ENCODE data around the gene GDF2. TPM values are rescaled to one million over a fixed set of nuclear protein-coding genes. Genes with fewer than 3 reads are reported as not detected.

GDF2 gene
- total RNA-seq, 1 experiment from 2014 or later, result not detected

GRCh38 chr10:47323636-47324296 is 1.5 kb downstream of the GDF2 start:
- no peak for DNase-seq (ENCODE audit: low read depth, low spot score)
- in situ Hi-C loops (cut with HindIII; ENCODE audit: low pct_unique_long_range_greater_than_20kb, low sequenced_read_pairs), result no loop called here

GRCh38 chr10:47325303-47326291 is 3.3 kb downstream of the GDF2 start:
- DNase-seq (ENCODE audit: low read depth, low spot score), result no peak
- in situ Hi-C loops (cut with HindIII; ENCODE audit: low pct_unique_long_range_greater_than_20kb, low sequenced_read_pairs), result no loop called here

- in situ Hi-C loops (cut with HindIII; ENCODE audit: low pct_unique_long_range_greater_than_20kb, low sequenced_read_pairs), result no loop called here
- DNase-seq (ENCODE audit: low read depth, low spot score), result no peak
Measured at GRCh38 chr10:47326306-47326926, 4.2 kb downstream of the GDF2 start.

- in situ Hi-C loops (cut with HindIII; ENCODE audit: low pct_unique_long_range_greater_than_20kb, low sequenced_read_pairs), result no loop called here
Measured at GRCh38 chr10:47326927-47327330, 4.7 kb downstream of the GDF2 start.

DNA sequence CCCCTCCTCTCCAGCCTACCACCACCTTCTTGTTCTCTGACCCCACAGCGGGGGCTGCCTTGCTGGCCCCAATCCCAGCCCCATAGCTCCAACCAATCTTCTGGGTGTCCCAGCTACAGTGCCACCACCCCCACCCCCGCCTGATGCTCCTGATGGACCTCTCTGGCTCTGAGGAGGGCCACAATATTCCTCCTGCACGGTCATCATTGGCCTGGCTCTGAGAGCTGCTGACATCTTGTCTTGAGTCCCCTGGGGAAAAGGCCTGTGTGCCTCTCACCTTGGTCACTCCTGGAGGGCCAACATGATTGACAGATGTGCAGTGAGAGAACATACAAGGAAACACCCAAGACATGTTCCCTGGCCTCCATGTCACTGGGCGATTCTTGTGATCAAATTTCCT is 7.6 kb downstream of the GDF2 start:
- in situ Hi-C loops (cut with HindIII; ENCODE audit: low pct_unique_long_range_greater_than_20kb, low sequenced_read_pairs), result no loop called here
- no peak for DNase-seq (ENCODE audit: low read depth, low spot score)

More at GRCh38 chr10:47326927-47327330, 4.7 kb downstream of the GDF2 start:
- DNase-seq (ENCODE audit: low read depth, low spot score), result no peak

DNA sequence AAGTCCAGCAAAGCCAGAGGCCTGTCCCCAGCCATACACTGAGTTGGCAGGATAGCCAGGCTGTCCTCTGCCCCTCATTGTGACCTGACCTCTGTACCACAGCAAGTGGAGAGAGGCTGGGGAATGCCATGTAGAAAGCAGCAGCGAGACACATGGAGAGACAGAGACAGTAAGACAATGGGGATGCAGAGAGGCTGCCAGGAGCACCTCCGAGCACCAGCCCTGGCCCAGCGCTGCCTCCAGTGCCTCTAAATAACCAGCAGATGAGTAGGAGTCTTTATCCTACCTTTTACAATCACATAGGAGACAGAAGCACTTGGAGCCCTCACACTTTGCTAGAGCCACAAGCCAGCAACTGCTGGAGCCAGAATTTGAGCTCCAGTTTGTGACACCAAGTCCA is 8.1 kb downstream of the GDF2 start:
- no peak for DNase-seq (ENCODE audit: low read depth, low spot score)
- in situ Hi-C loops (cut with HindIII; ENCODE audit: low pct_unique_long_range_greater_than_20kb, low sequenced_read_pairs), result no loop called here

GRCh38 chr10:47330804-47331203 is 8.6 kb downstream of the GDF2 start:
- in situ Hi-C loops (cut with HindIII; ENCODE audit: low pct_unique_long_range_greater_than_20kb, low sequenced_read_pairs), result no loop called here
- no peak for DNase-seq (ENCODE audit: low read depth, low spot score)

DNA sequence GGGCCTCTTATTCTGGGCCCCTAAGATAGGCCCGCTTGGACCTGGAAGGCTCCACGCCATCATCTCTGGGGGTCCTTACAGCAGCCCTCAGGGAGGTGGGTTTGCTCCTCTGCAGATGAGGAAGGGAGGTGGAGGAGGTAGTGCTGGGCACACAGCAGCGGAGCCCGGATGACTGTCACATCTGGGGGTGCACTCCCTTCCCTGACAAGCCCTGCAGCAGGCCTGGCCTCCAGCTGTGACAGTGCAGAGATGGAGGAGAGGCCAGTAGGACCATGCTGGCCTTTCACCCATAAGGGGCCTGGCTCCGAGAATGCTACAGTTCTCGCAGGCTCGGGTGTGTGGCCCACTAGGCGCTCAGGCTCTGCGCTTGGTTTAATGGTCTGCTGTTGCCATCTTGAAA is 9.2 kb downstream of the GDF2 start:
- in situ Hi-C loops (cut with HindIII; ENCODE audit: low pct_unique_long_range_greater_than_20kb, low sequenced_read_pairs), result no loop called here
- no peak for DNase-seq (ENCODE audit: low read depth, low spot score)

DNA sequence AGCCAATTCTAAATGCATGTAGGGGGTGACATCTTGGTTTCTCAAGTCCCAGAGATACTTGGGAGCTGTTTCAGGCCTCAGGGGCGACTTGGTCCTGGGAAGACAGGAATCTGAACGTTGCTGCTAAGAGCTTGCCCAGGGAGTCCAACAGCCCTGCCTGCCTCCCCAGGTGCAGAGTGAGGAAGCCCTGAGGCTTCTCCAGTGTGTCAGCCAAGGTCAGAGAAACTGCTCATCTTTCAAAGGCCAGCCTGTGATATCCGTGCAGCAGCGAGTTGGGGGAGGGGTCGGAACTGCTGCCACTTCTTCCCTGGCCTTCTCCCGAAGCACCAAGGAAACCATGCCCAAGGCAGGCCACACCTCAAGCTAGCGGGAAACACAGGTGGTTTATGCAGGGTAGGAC is 9.7 kb downstream of the GDF2 start:
- in situ Hi-C loops (cut with HindIII; ENCODE audit: low pct_unique_long_range_greater_than_20kb, low sequenced_read_pairs), result no loop called here
- DNase-seq (ENCODE audit: low read depth, low spot score), result no peak

DNA sequence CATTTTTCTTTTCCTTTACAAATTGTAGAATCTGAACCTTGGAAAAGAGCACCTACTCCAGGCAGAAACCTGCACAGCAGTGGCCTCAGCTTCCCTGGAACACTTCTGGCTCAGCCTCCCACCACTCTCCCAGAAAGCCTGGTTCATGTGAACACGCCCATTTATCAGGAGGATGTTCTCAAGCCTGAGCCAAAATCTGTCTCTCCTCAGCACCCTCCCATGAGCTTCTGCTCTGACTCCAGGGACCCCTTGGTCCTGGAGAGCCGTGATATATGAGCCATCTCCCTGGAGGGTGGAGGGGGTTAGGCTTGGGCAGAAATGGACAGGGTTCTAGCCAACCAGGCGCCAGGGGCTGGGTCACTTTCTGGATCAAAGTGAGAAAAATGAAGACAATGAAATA is 10.1 kb downstream of the GDF2 start:
- in situ Hi-C loops (cut with HindIII; ENCODE audit: low pct_unique_long_range_greater_than_20kb, low sequenced_read_pairs), result no loop called here

DNA sequence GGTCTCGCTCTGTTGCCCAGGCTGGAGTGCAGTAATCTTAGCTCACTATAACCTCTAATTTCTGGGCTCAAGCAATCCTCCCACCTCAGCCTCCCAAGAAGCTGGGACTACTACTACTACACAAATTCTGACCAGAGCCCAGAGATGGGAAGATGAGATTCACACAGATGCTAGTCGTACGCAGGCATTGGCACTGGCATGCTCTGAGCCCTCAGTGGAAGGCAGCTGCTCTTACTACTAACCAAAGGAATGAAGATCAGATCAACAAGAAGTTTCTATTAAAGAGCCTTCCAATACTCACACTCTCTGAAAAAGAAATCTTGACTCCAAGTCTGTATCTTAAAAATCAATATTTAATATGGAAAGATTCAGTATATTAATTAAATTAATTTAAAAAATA is 10.7 kb downstream of the GDF2 start:
- DNase-seq (ENCODE audit: low read depth, low spot score), result no peak
- in situ Hi-C loops (cut with HindIII; ENCODE audit: low pct_unique_long_range_greater_than_20kb, low sequenced_read_pairs), result no loop called here

More for the DNA sequence above, 10.1 kb downstream of the GDF2 start:
- DNase-seq (ENCODE audit: low read depth, low spot score), result no peak

GRCh38 chr10:47333532-47333931 is 11.3 kb downstream of the GDF2 start:
- DNase-seq (ENCODE audit: low read depth, low spot score), result no peak
- in situ Hi-C loops (cut with HindIII; ENCODE audit: low pct_unique_long_range_greater_than_20kb, low sequenced_read_pairs), result no loop called here

- DNase-seq (ENCODE audit: low read depth, low spot score), result no peak
- in situ Hi-C loops (cut with HindIII; ENCODE audit: low pct_unique_long_range_greater_than_20kb, low sequenced_read_pairs), result no loop called here
Measured at GRCh38 chr10:47334466-47335295, 12.4 kb downstream of the GDF2 start.

- in situ Hi-C loops (cut with HindIII; ENCODE audit: low pct_unique_long_range_greater_than_20kb, low sequenced_read_pairs), result no loop called here
Measured at GRCh38 chr10:47335906-47336305, 13.7 kb downstream of the GDF2 start.

DNA sequence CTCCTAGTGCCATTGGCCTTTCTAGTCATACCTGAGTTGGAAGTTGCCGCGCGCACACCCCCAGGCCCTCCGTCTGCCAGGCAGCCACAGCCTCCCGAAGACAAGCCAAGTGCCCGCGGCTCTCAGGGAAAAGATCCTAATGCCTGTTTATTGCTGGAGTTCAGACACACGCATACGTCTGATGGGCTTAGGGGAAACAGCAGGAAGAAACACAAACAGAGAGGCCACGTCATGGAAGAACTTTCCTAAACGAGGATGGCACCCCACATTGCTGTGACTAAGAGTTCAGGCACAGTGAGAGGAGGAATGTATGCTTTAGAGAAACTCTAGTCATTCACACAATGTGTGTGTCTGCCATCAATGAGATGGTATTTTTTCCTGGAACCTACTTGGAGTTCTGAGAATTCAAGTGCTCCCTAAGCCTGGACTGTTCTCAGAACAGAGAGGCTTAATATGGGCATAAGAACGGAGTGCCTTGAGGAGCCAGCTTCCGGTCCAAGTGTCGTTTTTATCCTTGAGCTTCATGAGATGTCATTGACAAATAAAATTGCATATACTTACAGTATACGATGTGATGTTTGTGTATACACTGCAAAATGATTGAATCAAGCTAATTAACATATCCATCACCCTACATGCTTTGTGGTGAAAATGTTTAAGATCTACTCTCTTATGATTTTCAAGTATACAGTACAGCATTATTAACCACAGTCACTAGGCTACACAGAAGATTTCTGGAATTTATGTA is 14.3 kb downstream of the GDF2 start:
- no peak for DNase-seq (ENCODE audit: low read depth, low spot score)
- in situ Hi-C loops (cut with HindIII; ENCODE audit: low pct_unique_long_range_greater_than_20kb, low sequenced_read_pairs), result no loop called here

More at GRCh38 chr10:47335906-47336305, 13.7 kb downstream of the GDF2 start:
- no peak for DNase-seq (ENCODE audit: low read depth, low spot score)

GRCh38 chr10:47337310-47337709 is 15.1 kb downstream of the GDF2 start:
- in situ Hi-C loops (cut with HindIII; ENCODE audit: low pct_unique_long_range_greater_than_20kb, low sequenced_read_pairs), result no loop called here
- no peak for DNase-seq (ENCODE audit: low read depth, low spot score)

DNA sequence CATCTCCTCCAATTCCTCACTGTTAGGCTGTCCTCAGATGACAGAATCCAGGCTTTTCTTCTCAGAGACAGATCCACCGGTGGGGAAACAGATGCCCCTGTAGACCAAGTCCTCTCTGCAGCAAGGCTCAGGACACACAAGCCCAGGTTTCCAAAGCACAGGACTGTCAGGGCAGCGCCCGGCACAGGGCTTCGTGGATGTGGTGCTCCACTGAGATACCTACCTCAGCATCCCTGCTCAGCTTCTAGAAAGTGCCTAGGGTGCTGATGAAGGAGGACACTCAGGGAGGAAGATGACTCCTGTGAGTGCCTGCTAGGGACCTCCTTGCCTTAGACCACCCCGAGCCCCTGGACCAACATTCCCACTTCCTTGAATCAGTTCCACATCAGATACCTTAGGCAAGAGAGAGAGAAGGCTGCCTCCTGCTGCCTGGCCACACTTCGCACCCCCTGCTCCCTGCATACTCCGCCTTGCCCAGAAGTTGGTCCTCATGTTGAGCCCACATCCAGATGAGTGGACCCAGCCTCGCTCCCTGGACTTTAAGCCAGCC is 17.0 kb downstream of the GDF2 start:
- no peak for DNase-seq (ENCODE audit: low read depth, low spot score)
- in situ Hi-C loops (cut with HindIII; ENCODE audit: low pct_unique_long_range_greater_than_20kb, low sequenced_read_pairs), result no loop called here
